Epithelial cell of proximal tubule (primary cell): ENCODE results near the gene MAD1L1. TPM values are rescaled to one million over a fixed set of nuclear protein-coding genes. Genes with fewer than 3 reads are reported as not detected.
"Not testable (repeated sequence)": the region's sequence is repeated elsewhere in the genome, so short reads cannot be mapped to it uniquely, and the experiment has no call there.

Experiments
- DNase-seq: peaks from one replicate; pipeline ENCODE4 v3.0.0-alpha.2; 2011; ENCODE audit warnings: low read depth
- H3K4me3 ChIP-seq: 2 replicates; pipeline ENCODE4 v1.5.1; 2011; ENCODE audit warnings: low read depth, mild to moderate bottlenecking, low read length
- total RNA-seq: library from RNA; depleted of rRNA; stranded (reverse); fragments of >200 nt; gene quantifications from 2 replicates; pipeline ENCODE4 v1.2.3, GENCODE V29; 2015
- TF ChIP-seq, protein P1 (sequence below): conservative IDR thresholded peaks from 2 replicates; pipeline ENCODE4 v1.5.1; 2012; ENCODE audit warnings: low read depth, mild to moderate bottlenecking, low read length

The MAD1L1 gene
- total RNA-seq, 1 donor from 2014 or later, result 83.4 TPM

- no peak for DNase-seq
- TF ChIP-seq, protein P1, sequence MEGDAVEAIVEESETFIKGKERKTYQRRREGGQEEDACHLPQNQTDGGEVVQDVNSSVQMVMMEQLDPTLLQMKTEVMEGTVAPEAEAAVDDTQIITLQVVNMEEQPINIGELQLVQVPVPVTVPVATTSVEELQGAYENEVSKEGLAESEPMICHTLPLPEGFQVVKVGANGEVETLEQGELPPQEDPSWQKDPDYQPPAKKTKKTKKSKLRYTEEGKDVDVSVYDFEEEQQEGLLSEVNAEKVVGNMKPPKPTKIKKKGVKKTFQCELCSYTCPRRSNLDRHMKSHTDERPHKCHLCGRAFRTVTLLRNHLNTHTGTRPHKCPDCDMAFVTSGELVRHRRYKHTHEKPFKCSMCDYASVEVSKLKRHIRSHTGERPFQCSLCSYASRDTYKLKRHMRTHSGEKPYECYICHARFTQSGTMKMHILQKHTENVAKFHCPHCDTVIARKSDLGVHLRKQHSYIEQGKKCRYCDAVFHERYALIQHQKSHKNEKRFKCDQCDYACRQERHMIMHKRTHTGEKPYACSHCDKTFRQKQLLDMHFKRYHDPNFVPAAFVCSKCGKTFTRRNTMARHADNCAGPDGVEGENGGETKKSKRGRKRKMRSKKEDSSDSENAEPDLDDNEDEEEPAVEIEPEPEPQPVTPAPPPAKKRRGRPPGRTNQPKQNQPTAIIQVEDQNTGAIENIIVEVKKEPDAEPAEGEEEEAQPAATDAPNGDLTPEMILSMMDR, result no peak
- no peak overlapping the region for H3K4me3 ChIP-seq
These were observed 172.0 kb downstream of the MAD1L1 start for GRCh38 chr7:2060701-2061100.

DNA sequence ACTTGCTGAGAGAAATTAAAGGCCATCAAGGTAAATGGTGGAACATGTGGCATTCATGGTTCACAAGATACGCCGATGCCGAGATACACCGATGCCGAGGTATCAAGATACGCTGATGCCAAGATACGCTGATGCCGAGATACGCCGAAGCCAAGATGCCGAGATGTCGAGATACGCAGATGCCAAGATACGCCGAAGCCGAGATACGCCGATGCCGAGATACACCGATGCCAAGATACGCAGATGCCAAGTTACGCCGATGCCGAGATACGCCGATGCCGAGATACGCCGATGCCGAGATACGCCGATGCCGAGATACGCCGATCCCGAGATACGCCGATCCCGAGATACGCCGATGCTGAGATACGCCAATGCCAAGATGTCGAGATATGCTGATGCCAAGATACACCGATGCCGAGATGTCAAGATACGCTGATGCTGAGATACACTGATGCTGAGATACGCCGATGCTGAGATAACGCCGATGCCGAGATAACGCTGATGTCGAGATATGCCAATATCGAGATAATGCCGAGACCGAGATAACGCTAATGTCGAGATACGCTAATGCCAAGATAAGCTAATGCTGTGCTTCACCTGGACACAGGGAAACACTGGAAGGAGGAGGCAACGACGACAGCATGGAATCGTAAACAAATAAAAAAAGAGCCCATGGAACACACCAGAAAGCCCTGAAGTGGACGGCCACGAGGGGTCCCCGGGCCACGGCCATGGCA, 172.6 kb downstream of the MAD1L1 start:
- no peak for DNase-seq
- TF ChIP-seq, protein P1, result no peak
- no peak overlapping the region for H3K4me3 ChIP-seq

DNA sequence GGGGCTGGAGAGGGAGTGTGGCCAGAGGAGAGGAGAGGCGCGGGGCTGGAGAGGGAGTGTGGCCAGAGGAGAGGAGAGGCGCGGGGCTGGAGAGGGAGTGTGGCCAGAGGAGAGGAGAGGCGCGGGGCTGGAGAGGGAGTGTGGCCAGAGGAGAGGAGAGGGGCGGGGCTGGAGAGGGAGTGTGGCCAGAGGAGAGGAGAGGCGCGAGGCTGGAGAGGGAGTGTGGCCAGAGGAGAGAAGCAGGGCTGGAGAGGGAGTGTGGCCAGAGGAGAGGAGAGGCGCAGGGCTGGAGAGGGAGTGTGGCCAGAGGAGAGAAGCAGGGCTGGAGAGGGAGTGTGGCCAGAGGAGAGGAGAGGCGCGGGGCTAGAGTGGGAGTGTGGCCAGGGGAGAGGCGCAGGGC, 174.5 kb downstream of the MAD1L1 start:
- DNase-seq, H3K4me3 ChIP-seq: not testable (repeated sequence)

DNA sequence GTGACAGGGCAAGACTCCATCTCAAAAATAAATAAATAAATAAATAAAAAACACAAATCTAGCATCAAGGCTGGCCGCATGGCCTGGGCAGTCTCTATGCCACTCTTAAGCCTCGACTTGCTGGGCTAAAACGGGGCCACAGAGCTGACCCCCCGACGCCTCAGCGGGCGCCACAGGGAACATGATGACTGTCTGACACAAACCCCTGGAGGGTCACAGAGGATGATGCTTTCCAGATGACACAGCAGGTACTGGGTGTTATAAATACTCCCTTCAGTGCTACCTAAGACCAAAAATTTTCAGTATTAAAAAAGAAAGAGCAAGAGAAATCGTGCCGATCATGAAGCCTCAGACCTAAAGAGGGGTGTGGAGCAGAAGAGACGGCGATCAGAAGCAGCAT, 176.8 kb downstream of the MAD1L1 start:
- TF ChIP-seq, protein P1, result no peak
- H3K4me3 ChIP-seq, result no peak overlapping the region
- DNase-seq, result no peak

GRCh38 chr7:2054927-2055326, 177.8 kb downstream of the MAD1L1 start:
- H3K4me3 ChIP-seq, result no peak overlapping the region
- no peak for DNase-seq
- TF ChIP-seq, protein P1, result no peak

- DNase-seq, result no peak
- TF ChIP-seq, protein P1, result no peak
These were observed 179.3 kb downstream of the MAD1L1 start for GRCh38 chr7:2053395-2053794.

DNA sequence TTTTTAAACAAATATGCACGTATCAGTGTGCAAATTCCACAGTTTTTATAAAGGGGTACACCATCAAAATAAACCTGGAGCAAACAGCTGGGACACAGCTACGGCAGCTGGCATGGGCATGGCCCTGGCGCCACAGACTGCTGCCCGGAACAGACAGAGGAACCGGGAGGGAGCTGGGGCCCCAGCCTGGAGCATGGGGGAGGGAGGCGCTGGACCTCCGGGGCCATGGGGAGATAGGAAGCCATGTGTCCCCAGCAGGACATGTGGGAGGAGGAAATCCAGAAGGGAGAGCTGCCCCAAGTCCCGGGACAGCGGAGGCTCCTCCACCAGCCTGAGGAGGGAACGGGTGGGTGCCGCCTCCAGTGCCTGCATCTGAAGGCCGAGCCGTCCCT, 180.1 kb downstream of the MAD1L1 start:
- H3K4me3 ChIP-seq, result no peak overlapping the region
- TF ChIP-seq, protein P1, result no peak
- DNase-seq, result no peak

More at GRCh38 chr7:2053395-2053794, 179.3 kb downstream of the MAD1L1 start:
- no peak overlapping the region for H3K4me3 ChIP-seq
